MCF 10A (cell line): ENCODE measurements around the gene ITGAE. TPM values are rescaled to one million over a fixed set of nuclear protein-coding genes. Genes with fewer than 3 reads are reported as not detected.

ENCODE experiments used
- BruUV-seq: library from RNA; stranded (reverse); fragments of 400-500 nt; replicated peaks from 2 replicates; lab custom pipeline; 2021; lab: Mats Ljungman, UMichigan
- CTCF ChIA-PET: fragments of 300-600 bp; sonication (Branson Sonifier 250); formaldehyde crosslinking; extraction: SDS; loops from one replicate; lab custom pipeline; 2021; ENCODE audit warnings: antibody characterized with exemption, inconsistent platforms; lab: Yijun Ruan, JAX
- POLR2A ChIA-PET: fragments of 300-600, 350-650 bp; sonication (Branson Sonifier 250); formaldehyde crosslinking; extraction: SDS; loops from one replicate; lab custom pipeline; 2020; ENCODE audit warnings: antibody characterized with exemption, inconsistent platforms; lab: Yijun Ruan, JAX
- DNase-seq: peaks from one replicate; pipeline ENCODE4 v3.0.0-alpha.2; 2018; ENCODE audit not compliant: unreplicated experiment
- H3K27ac Mint-ChIP-seq: one replicate; pipeline ENCODE4 v1.8.0; 2022; ENCODE audit warnings: mild to moderate bottlenecking, low read depth, mixed read lengths; ENCODE audit not compliant: unreplicated experiment
- H3K27me3 Mint-ChIP-seq: one replicate; pipeline ENCODE4 v1.8.0; 2022; ENCODE audit warnings: mixed read lengths; ENCODE audit not compliant: insufficient read depth, unreplicated experiment
- H3K36me3 Mint-ChIP-seq: one replicate; pipeline ENCODE4 v1.8.0; 2022; ENCODE audit warnings: mild to moderate bottlenecking, moderate library complexity, mixed read lengths; ENCODE audit not compliant: insufficient read depth, unreplicated experiment
- H3K4me1 Mint-ChIP-seq: one replicate; pipeline ENCODE4 v1.8.0; 2022; ENCODE audit warnings: mixed read lengths; ENCODE audit not compliant: insufficient read depth, unreplicated experiment
- H3K4me3 Mint-ChIP-seq: one replicate; pipeline ENCODE4 v1.8.0; 2022; ENCODE audit warnings: mild to moderate bottlenecking, moderate library complexity, mixed read lengths; ENCODE audit not compliant: unreplicated experiment
- H3K9me3 Mint-ChIP-seq: one replicate; pipeline ENCODE4 v1.8.0; 2022; ENCODE audit warnings: mixed read lengths; ENCODE audit not compliant: unreplicated experiment
- intact Hi-C: fragments of 100-400 bp; cut with micrococcal nuclease; formaldehyde crosslinking; loops from 2 replicates; pipeline ENCODE4 v1.14.1; 2022
- total RNA-seq: library from RNA; stranded (reverse); gene quantifications from 2 replicates; pipeline ENCODE4 v1.2.3, GENCODE V29; 2022
- TF ChIP-seq, protein P1 (sequence below): fragments of 200-600 bp; IDR thresholded peaks from one replicate; pipeline ENCODE4 v1.8.0; 2022; ENCODE audit warnings: antibody characterized with exemption, mild to moderate bottlenecking; ENCODE audit not compliant: unreplicated experiment

ITGAE gene
- total RNA-seq, 1 experiment from 2014 or later, result 26.6 TPM

DNA sequence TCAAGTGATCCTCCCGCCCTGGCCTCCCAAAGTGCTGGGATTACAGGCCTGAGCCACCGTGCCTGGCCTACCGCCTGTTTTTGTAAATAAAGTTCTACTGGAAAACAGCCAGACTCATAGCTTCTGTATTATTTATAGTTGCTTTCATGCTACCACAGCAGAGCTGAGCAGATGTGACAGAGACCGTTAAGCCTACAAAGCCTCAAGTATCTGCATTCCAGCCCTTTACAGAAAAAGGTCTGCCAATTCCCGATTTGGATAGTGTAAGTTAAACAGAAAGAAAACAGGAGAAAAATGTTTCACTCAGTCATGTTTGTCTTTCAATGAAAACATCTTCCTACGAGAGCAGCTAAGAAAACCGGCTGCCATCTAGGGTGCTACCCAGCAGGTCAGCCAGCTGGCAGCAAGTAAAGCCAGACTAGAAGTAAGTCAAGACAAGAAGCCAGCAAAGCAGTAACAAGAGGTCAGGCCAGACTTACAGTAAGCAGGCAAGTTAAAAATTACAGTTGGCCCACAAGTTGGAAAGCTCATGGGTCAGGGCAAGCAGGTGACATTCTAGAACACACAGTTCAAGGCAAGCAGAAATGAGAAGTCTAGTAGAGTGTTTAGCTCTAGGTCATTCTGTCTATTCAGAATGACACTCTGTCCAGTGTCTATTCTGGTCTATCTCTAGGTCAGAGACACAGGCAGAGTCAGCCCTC, 27.3 kb upstream of the ITGAE start:
- H3K36me3 Mint-ChIP-seq, result peaks cover 45% of the 10 kb centered on the region
- BruUV-seq, result no TSS peak
- no peak overlapping the region for H3K4me3 Mint-ChIP-seq
- no peaks in the 10 kb centered on the region for H3K9me3 Mint-ChIP-seq
- H3K27me3 Mint-ChIP-seq, result no peaks in the 10 kb centered on the region
- POLR2A ChIA-PET, result interaction anchor here (1.1 to 1.5 kb wide), 3 partner anchors 10 to 102 kb away, joined by 3 to 4 read pairs (median 3); no protein-coding TSS in a partner anchor
- H3K4me1 Mint-ChIP-seq, result no peaks in the 10 kb centered on the region
- no peak for DNase-seq
- H3K27ac Mint-ChIP-seq, result peak overlapping the region; percentile 63
- intact Hi-C loops, result loop anchor here (5.0 to 10.0 kb wide), 2 partner anchors 146 to 784 kb away; no protein-coding TSS in a partner anchor
- CTCF ChIA-PET, result interaction anchor here (0.6 to 5.6 kb wide), 14 partner anchors 9 to 1803 kb away, joined by 3 to 129 read pairs (median 3); partner anchors contain the start of gene NCBP3
- TF ChIP-seq, protein P1, sequence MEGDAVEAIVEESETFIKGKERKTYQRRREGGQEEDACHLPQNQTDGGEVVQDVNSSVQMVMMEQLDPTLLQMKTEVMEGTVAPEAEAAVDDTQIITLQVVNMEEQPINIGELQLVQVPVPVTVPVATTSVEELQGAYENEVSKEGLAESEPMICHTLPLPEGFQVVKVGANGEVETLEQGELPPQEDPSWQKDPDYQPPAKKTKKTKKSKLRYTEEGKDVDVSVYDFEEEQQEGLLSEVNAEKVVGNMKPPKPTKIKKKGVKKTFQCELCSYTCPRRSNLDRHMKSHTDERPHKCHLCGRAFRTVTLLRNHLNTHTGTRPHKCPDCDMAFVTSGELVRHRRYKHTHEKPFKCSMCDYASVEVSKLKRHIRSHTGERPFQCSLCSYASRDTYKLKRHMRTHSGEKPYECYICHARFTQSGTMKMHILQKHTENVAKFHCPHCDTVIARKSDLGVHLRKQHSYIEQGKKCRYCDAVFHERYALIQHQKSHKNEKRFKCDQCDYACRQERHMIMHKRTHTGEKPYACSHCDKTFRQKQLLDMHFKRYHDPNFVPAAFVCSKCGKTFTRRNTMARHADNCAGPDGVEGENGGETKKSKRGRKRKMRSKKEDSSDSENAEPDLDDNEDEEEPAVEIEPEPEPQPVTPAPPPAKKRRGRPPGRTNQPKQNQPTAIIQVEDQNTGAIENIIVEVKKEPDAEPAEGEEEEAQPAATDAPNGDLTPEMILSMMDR, result no peak

DNA sequence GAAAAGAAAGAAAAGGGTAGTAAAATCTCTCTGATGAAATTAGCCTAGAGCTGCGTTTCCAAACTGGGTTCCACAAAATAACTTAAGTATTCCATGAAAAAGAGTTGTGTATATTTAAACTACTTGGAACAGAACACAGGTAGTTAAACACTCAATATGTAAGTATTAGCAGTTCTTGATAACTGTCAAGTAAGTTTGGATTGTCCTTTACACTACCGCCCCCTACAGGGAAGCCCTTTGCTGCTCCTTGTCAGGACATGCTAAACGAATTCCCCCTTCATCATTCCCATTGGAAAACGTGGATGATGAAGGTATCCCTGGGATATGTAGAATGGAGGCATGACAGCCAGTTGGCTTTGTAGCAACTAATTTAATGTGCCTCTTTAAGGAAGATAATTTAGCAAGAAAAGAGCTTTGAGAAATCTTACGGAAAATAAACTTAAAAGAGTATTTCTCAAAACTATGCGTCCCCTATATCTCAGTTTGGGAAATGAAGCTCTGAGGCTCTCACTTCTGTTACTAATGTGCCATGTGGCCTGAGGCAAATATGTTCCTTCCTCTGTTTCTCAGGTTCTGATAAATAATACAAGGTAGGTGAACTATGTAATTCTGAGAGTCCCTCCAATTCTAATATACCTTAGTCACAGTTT, 26.3 kb upstream of the ITGAE start:
- no TSS peak for BruUV-seq
- ChIA-PET CTCF (interaction anchor here (0.5 to 5.6 kb wide), 25 partner anchors 8 to 241 kb away, joined by 3 to 129 read pairs (median 3); partner anchors contain the start of genes ITGAE and NCBP3), POLR2A (interaction anchor here (1.4 to 2.4 kb wide), 2 partner anchors 18 to 90 kb away, joined by 4 to 5 read pairs; no protein-coding TSS in a partner anchor)
- intact Hi-C loops, result loop anchor here (1.0 to 10.0 kb wide), 3 partner anchors 90 to 782 kb away; no protein-coding TSS in a partner anchor
- no peaks in the 10 kb centered on the region for H3K9me3 Mint-ChIP-seq
- no peak overlapping the region for H3K27ac Mint-ChIP-seq
- H3K36me3 Mint-ChIP-seq, result peaks cover 54% of the 10 kb centered on the region
- no peaks in the 10 kb centered on the region for H3K27me3 Mint-ChIP-seq
- peak; percentile 76 for DNase-seq
- no peak overlapping the region for H3K4me3 Mint-ChIP-seq
- TF ChIP-seq, protein P1, result peak; percentile 64
- H3K4me1 Mint-ChIP-seq, result no peaks in the 10 kb centered on the region

DNA sequence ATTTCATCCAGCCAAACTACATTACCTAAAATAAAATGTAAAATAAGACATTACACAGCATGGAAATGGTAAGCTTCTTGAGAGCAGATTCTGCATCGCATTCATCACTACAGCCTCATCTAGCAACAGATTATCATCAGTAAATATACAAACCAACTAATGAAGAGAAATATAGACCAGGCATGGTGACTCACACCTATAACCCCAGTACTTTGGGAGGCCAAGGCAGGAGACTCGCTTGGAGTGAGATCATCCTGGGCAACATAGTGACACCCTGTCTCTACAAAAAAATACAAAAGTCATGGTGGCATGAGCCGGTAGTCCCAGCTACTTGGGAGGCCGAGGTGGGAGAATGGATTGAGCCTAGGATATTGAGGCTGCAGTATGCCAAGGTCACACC, 25.2 kb upstream of the ITGAE start:
- DNase-seq, result no peak
- no peak overlapping the region for H3K27ac Mint-ChIP-seq
- H3K9me3 Mint-ChIP-seq, result no peaks in the 10 kb centered on the region
- CTCF ChIA-PET, result interaction anchor here (0.5 to 5.6 kb wide), 11 partner anchors 9 to 778 kb away, joined by 3 to 129 read pairs (median 4); partner anchors contain the start of gene NCBP3
- peaks cover 64% of the 10 kb centered on the region for H3K36me3 Mint-ChIP-seq
- POLR2A ChIA-PET, result interaction anchor here (0.9 to 2.4 kb wide), 2 partner anchors 34 to 89 kb away, joined by 3 to 5 read pairs; no protein-coding TSS in a partner anchor
- H3K27me3 Mint-ChIP-seq, result no peaks in the 10 kb centered on the region
- no peak overlapping the region for H3K4me3 Mint-ChIP-seq
- no TSS peak for BruUV-seq
- intact Hi-C loops, result loop anchor here (5.0 to 10.0 kb wide), 2 partner anchors 144 to 781 kb away; no protein-coding TSS in a partner anchor
- TF ChIP-seq, protein P1, result no peak
- H3K4me1 Mint-ChIP-seq, result no peaks in the 10 kb centered on the region
